Ishikawa (cell line): ENCODE measurements around the gene IBA57.

Experiments used
- EGR1 ChIP-seq: IDR thresholded peaks from 2 replicates; pipeline ENCODE4 v1.6.1; 2012
- EP300 ChIP-seq: IDR thresholded peaks from 2 replicates; pipeline ENCODE4 v1.6.1; 2012; ENCODE audit warnings: borderline replicate concordance
- MAX ChIP-seq: IDR thresholded peaks from 2 replicates; pipeline ENCODE4 v1.6.1; 2012
- RAD21 ChIP-seq: IDR thresholded peaks from 2 replicates; pipeline ENCODE4 v1.6.1; 2012; ENCODE audit warnings: low read depth
- REST ChIP-seq: IDR thresholded peaks from 2 replicates; pipeline ENCODE4 v1.6.1; 2012; ENCODE audit warnings: low read depth, mild to moderate bottlenecking
- TAF1 ChIP-seq: IDR thresholded peaks from 2 replicates; pipeline ENCODE4 v1.6.1; 2012; ENCODE audit warnings: low read depth, mild to moderate bottlenecking
- TCF12 ChIP-seq: IDR thresholded peaks from 2 replicates; pipeline ENCODE4 v1.6.1; 2012; ENCODE audit warnings: low read depth
- TEAD4 ChIP-seq: IDR thresholded peaks from 2 replicates; pipeline ENCODE4 v1.6.1; 2012
- USF1 ChIP-seq: IDR thresholded peaks from 2 replicates; pipeline ENCODE4 v1.6.1; 2012
- YY1 ChIP-seq: IDR thresholded peaks from 2 replicates; pipeline ENCODE4 v1.6.1; 2012; ENCODE audit warnings: low read depth
- ZBTB7A ChIP-seq: IDR thresholded peaks from 2 replicates; pipeline ENCODE4 v1.6.1; 2012; ENCODE audit warnings: low read depth

- TF ChIP-seq TEAD4 (no peak), MAX (no peak), TCF12 (peak; percentile 65), EGR1 (no peak), RAD21 (no peak; the same call in 1 of the 2 replicates), REST (no peak), EP300 (peak; percentile 61; the same call in 1 of the 2 replicates), TAF1 (no peak), ZBTB7A (0 out of 2 replicates have a peak, but pooled peaks have one; percentile 60), USF1 (no peak), YY1 (no peak)
Observed at GRCh38 chr1:228210076-228210651, 44.6 kb downstream of the IBA57 start.
